ENCODE data around the gene DENND2D.

DNA sequence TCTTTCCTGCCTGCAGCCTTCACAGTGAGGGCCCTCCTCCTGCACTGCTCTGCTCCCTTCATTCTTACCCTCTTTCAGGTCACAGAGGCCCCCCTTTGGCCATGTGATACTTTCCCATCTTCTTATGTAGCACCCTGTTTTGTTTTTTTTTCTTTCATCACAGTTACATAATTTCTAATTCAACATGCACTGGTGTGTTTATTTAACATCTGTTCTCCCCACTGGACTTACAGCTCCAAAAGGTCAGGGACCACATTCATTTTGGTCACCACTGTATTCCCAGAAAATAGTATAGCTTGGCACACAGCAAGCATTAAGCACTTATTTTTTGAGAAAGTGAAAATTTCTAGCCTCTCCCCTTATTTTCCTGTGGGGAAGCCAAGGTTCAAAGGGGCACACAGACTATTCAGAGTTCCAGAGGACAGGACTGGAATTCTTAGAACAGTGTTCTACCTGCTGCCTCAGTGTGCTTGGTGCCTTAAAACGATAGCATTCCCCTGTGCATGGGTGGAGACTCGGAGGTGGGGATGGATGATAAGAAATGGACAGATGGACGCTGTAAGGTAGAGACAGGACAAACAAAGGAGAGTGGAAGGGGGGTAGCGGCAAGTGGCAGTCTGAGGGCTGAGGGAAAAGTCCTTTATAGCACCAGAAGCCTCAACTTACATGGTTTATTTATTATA is 5.3 kb downstream of the DENND2D start:
- TF ChIP-seq POLR2AphosphoS5 (IDR thresholded peaks at IDR 0.05) (no peak), POLR2A (IDR thresholded peaks at IDR 0.05) (no peak)
- TF ChIP-seq, protein P1, sequence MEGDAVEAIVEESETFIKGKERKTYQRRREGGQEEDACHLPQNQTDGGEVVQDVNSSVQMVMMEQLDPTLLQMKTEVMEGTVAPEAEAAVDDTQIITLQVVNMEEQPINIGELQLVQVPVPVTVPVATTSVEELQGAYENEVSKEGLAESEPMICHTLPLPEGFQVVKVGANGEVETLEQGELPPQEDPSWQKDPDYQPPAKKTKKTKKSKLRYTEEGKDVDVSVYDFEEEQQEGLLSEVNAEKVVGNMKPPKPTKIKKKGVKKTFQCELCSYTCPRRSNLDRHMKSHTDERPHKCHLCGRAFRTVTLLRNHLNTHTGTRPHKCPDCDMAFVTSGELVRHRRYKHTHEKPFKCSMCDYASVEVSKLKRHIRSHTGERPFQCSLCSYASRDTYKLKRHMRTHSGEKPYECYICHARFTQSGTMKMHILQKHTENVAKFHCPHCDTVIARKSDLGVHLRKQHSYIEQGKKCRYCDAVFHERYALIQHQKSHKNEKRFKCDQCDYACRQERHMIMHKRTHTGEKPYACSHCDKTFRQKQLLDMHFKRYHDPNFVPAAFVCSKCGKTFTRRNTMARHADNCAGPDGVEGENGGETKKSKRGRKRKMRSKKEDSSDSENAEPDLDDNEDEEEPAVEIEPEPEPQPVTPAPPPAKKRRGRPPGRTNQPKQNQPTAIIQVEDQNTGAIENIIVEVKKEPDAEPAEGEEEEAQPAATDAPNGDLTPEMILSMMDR (IDR thresholded peaks at IDR 0.05) = no peak
